Muscle of arm (tissue), 12 donors: ENCODE data around the gene DPP7. TPM values are rescaled to one million over a fixed set of nuclear protein-coding genes. Genes with fewer than 3 reads are reported as not detected.
A peak's percentile ranks its signal among the peaks of the same experiment; 100 is the strongest.
"Not testable (repeated sequence)": the region's sequence is repeated elsewhere in the genome, so short reads cannot be mapped to it uniquely, and the experiment has no call there.

Experiments
- DNase-seq: peaks from one replicate; pipeline ENCODE4 v3.0.0-alpha.2; 2013
- polyA plus RNA-seq, 12 donors: library from polyadenylated mRNA; unstranded; fragments of 120-200 nt; gene quantifications; one replicate each; pipeline ENCODE4 v1.2.1, GENCODE V29; 2013; ENCODE audit not compliant: insufficient read length in 12 of 12

DPP7 gene
- polyA plus RNA-seq, 12 donors = 16.7 to 86.0 (median 23.7) TPM; not detected in 1

GRCh38 chr9:137134191-137134590 is 19.7 kb upstream of the DPP7 start:
- DNase-seq = no peak

DNA sequence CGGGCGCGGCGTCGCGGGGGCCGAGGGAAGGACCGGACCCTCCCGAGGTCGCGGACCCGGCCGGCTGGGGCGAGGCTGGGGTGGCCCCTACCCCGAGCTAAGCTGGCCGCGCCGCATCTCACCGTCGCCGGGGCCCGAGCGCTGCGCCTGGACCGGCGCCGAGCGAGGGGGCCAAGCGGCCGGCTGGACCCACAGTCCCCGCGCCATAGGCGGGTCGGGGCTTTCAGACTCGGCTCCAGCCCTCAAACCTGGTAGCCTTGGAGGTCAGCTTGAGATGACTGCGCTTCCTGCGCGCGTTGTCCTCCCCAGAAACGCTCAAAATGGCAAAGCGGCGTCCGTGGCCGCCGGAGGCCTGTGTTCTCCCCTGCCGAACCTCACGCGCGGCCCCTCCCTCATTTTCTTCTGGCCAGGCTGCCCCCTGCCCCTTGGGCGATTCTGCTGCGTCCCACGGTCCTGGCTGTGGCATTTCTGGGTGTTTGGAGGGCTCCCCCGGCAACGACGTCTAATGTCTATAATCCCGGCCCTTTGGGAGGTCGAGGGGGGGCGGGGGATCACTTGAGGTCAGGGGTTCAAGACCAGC is 15.7 kb upstream of the DPP7 start:
- DNase-seq = no peak

DNA sequence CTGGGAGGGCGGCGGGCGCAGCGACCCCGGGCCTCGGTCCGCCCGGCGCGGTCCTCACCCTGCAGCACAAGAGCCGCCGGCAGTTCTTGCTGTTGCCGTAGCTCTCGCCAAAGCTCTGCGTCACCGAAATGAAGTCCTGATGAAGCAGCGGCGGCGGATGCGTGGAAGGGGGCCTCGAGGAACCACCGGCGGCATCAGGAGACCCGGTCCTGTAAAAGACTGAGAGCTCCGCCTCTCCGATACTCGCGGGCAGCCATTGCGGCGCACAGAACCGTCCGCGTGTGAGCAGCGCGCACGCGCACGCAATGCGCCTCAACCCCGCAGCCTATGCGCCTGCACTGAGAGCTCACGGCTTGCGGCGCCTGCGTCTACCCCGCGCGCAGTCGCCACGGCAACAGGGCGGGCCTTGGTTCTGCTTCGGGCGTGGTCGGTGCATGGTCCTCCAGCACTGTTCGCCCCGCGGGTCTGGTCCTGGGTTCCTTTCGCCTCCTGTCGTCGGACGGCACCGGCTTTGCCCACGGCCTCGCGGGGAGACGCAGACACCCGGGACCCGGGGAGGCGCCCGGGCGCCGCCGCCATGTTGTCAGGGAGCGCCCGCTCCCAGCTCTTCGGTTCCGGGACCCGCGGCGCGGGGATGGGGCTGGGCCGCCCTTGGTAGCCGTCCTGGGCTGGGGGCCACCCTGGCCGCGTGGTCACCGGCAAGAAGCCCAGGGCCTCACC is 15.1 kb upstream of the DPP7 start:
- peak; percentile 85 for DNase-seq

DNA sequence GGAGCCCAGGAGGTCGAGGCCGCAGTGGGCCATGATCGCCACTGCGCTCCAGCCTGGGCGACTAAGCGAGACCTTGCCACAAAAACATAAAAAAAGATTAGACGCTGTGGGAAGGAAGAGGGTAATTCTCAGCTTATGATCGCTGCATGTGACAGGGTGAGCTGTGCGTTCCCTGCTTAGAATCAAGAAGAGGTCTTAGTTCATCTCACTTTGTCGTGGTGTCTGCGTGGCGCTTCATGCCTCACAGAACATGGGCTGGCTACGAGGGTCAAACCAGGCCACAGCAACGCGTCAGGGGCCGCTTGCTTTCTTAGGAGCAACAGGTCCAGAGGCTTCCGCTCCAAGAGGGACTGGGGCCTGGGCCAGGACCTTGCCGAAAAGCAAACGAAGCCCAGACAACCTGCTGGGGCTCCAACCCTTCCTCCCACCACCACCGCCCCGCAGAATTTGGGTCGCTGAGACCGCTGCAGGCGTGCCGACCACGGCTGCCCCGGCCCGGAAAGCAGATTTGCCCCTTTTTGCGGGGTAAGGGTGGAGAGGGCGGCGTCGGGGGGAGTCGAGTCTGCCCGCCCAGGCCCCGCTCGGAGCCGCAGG is 14.4 kb upstream of the DPP7 start:
- DNase-seq = no peak

GRCh38 chr9:137128158-137128861 is 13.8 kb upstream of the DPP7 start:
- DNase-seq = no peak

DNA sequence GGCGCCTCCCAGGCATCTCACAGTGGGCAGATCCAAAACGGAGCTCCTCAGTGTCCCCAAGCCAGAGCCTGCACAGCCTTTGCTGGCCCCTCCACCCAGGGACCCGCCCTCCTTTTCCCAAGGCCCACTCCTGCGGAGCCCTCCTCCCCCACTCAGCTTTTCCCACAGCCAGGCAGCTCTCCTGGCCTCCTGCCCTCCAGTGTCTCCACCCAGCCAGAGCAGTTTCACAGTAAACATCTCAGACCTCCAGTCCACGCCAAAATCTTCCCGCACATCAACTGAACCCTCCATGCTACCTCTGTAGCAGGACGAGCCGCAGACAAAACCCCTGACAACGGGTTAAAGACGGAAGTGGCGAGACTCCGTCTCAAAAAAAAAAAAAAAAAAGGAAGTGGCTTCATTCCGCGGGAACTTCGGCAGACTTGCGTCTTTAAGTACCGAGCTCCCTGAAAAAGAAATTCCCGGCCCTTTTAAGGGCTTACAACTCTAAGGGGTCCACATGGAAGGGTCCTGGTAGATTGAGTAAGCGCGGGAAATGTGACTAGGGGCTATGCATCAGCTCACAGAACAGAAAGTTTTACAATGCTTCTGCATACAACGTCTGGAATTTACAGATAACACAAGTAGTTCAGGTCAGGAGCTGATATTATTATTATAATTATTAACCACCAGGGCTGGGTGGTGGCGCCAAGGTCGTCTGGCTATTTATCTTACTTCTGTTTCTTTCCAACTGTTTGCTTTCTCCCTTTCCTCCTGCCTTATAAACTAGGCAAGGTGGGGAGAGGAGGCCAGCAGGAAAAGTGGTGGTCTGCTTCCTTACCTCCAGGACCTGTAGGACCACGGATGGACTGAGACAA is 13.0 kb upstream of the DPP7 start:
- DNase-seq = no peak

DNA sequence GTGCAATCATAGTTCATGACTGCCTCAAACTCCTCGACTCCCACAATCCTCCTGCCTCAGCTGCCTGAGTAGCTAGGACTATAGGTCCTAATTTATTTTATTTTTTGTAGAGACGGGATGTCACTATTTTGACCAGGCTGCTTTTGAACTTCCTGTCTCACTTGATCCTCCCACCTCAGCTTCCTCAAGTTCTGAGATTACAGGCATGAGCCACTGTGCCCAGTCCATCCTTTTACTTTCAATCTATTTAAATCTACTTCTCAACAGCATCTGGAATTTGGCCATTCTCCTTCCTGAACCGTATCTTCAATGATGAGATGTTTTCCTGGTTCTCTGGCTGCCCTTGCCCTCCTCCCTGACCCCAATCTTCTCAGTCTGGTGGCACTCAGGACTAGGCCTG is 12.3 kb upstream of the DPP7 start:
- no peak for DNase-seq

GRCh38 chr9:137123952-137124462 is 9.5 kb upstream of the DPP7 start:
- DNase-seq = not testable (repeated sequence)

GRCh38 chr9:137123468-137123837 is 8.9 kb upstream of the DPP7 start:
- DNase-seq = no peak

DNA sequence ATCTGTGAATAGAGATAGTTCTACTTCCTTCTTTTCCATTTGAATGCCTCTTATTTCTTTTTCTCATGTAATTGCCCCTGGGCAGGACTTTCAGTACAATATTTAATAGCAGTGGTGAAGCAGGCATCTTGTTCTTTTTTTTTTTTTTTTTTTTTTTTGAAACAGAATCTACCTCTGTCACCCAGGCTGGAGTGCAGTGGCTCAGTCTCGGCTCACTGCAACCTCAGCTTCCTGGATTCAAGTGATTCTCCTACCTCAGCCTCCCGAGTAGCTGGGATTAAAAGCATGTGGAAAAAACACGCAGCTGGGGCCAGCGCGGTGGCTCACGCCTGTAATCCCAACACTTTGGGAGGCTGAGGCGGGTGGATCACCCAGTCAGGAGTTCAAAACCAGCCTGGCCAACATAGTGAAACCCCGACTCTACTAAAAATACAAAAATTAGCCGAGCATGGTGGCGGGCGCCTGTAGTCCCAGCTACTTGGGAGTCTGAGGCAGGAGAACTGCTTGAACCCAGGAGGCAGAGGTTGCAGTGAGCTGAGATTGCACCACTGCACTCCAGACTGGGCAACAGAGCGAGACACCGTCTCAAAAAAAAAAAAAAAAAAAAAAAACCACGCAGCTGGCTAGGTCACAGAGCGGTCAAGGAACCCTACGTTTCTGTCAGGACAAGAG is 8.4 kb upstream of the DPP7 start:
- not testable (repeated sequence) for DNase-seq

- not testable (repeated sequence) for DNase-seq
Observed at GRCh38 chr9:137121927-137122795, 7.6 kb upstream of the DPP7 start.

- not testable (repeated sequence) for DNase-seq
Observed at GRCh38 chr9:137118092-137118603, 3.6 kb upstream of the DPP7 start.

GRCh38 chr9:137117269-137117731 is 2.8 kb upstream of the DPP7 start:
- DNase-seq = no peak

GRCh38 chr9:137116728-137117127 is 2.2 kb upstream of the DPP7 start:
- DNase-seq = no peak

- DNase-seq = no peak
Observed at GRCh38 chr9:137116027-137116507, 1.5 kb upstream of the DPP7 start.

DNA sequence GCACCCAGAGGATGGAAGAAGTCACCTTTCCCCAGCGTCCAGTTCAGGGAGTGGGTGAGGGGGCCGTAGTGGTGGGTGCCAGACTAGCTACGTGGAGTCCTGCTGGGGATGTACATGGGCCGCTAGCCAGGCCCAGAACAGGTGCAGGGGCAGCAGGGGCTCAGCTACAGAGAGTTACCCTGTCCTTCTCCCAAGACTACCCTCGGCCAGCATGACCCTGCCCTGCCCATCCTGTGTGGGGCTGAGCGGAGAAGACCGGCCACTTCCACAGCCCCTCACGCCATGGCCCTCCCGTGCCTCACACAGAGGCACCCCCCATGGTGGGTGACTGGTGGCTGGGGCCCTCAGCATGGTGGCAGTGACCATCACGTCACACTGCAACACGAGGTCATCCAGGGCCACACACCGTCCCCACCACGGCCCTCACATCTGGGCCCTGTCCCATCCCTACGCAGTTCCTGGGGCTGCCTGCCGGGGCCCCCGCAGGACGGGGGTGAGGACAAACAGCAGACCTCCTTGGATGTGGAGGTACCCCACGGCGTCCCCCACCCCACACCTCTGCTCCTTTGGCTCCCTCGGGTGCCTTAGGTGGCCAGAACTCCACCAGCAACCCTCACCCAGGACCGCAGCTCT is 977 bp upstream of the DPP7 start:
- no peak for DNase-seq

DNA sequence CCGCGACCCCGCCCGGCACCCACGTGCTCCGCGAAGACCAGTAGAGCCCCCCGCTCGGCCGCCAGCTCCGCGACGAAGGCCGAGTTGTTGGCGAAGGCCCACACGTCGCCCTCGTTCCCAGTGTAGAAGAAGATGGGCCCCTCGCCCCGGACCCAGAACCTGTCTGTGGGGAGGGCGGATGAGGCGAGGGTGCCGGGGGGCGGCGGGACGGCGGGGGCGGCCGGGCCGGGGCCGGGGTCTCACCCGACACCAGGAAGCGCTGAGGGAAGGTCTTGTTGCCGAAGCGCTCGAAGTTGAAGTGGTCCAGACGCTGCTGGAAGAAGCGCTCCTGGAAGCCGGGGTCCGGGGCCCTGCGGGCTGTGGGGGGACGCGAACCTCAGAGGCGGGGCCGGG is 317 bp downstream of the DPP7 start:
- no peak for DNase-seq

DNA sequence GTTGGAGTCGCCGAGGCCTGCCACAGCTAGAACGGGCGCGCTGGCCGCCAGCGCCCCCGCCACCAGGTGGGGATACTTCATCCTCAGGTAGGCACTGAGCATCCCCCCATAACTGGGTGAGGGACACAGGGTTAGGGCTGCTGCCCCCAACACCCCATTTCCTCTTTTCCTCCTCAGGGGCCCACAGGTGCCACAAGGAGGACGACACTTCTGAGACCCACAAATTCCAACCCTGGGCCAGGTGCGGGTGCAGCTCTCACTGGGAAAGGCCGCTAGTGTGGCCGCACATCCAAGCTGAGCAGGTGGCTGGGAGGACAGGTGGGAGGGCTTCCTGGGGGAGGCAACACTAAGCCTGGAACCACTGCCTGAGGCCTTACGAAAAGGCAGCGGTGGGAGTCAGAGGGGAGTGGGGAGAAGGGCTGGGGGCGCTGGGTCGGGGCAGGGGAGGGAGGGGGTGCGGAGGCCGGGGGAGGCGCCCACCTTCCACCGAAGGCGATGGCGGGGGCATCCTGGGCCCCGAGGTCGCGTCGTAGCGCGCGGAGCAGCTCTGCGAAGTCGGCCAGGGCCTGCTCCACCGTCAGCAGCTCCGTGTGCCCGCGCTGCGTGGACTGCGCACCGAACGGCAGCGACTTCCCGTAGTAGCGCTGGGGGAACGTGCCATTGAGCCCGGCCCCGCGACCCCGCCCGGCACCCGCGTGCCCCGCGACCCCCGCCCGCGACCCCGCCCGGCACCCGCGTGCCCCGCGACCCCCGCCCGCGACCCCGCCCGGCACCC is 961 bp downstream of the DPP7 start:
- no peak for DNase-seq
